Inflammatory macrophage treated with lipopolysaccharide for 4 hours (primary cell): Measurements from ENCODE around the gene AP2M1.

Experiments
- DNase-seq: peaks from one replicate; pipeline ENCODE4 v3.0.0-alpha.2; 2020

The AP2M1 gene

GRCh38 chr3:184183679-184184078 lies 9.0 kb downstream of the AP2M1 start:
- no peak for DNase-seq

GRCh38 chr3:184184546-184185230 lies 10.0 kb downstream of the AP2M1 start:
- DNase-seq: no peak

GRCh38 chr3:184185461-184186183 lies 11.0 kb downstream of the AP2M1 start:
- peak; percentile 100 for DNase-seq

- peak; percentile 59 for DNase-seq
These were observed 11.7 kb downstream of the AP2M1 start, which contains the start of gene ABCF3 for GRCh38 chr3:184186184-184186901. Gene ABCF3, plus strand, starts transcription at chr3:184186199. Its CDS starts 9 bp downstream, at chr3:184186208.

GRCh38 chr3:184186902-184187207 lies 12.2 kb downstream of the AP2M1 start:
- DNase-seq: no peak

- no peak for DNase-seq
These were observed 13.4 kb downstream of the AP2M1 start for GRCh38 chr3:184188080-184188479.

- DNase-seq: no peak
These were observed 14.8 kb downstream of the AP2M1 start for GRCh38 chr3:184189421-184189820.

- DNase-seq: no peak
These were observed 18.2 kb downstream of the AP2M1 start for GRCh38 chr3:184192889-184193288.

- no peak for DNase-seq
These were observed 19.4 kb downstream of the AP2M1 start for GRCh38 chr3:184193991-184194539.

GRCh38 chr3:184196536-184196935 lies 21.9 kb downstream of the AP2M1 start:
- DNase-seq: no peak

GRCh38 chr3:184198509-184198908 lies 23.9 kb downstream of the AP2M1 start:
- no peak for DNase-seq

GRCh38 chr3:184200825-184201224 lies 26.2 kb downstream of the AP2M1 start:
- DNase-seq: no peak

GRCh38 chr3:184203526-184203925 lies 28.9 kb downstream of the AP2M1 start:
- DNase-seq: no peak

- DNase-seq: no peak
These were observed 34.7 kb downstream of the AP2M1 start for GRCh38 chr3:184209146-184209923.

GRCh38 chr3:184211297-184211696 lies 36.6 kb downstream of the AP2M1 start:
- no peak for DNase-seq

GRCh38 chr3:184211718-184212117 lies 37.1 kb downstream of the AP2M1 start:
- DNase-seq: no peak

GRCh38 chr3:184218814-184219213 lies 44.2 kb downstream of the AP2M1 start:
- DNase-seq: no peak

- no peak for DNase-seq
These were observed 47.9 kb downstream of the AP2M1 start for GRCh38 chr3:184222521-184222920.

GRCh38 chr3:184223946-184224345 lies 49.3 kb downstream of the AP2M1 start:
- DNase-seq: no peak

GRCh38 chr3:184227481-184227935 lies 52.9 kb downstream of the AP2M1 start:
- peak; percentile 22 for DNase-seq

GRCh38 chr3:184228376-184229137 lies 53.9 kb downstream of the AP2M1 start:
- no peak for DNase-seq
